H7 (cell line): ENCODE results near the gene ELFN1. TPM values are rescaled to one million over a fixed set of nuclear protein-coding genes. Genes with fewer than 3 reads are reported as not detected.
A peak's percentile ranks its signal among the peaks of the same experiment; 100 is the strongest.

Source experiments
- DNase-seq: peaks from one replicate; pipeline ENCODE4 v3.0.0; 2012
- H3K27me3 ChIP-seq: 2 replicates; pipeline ENCODE4 v1.6.0; 2011; ENCODE audit warnings: mild to moderate bottlenecking, low read length; ENCODE audit not compliant: control insufficient read depth, insufficient read depth
- H3K36me3 ChIP-seq: replicated peaks from 2 replicates; pipeline ENCODE4 v1.5.1; 2011; ENCODE audit warnings: low read length; ENCODE audit not compliant: control insufficient read depth, insufficient read depth
- H3K4me3 ChIP-seq: 2 replicates; pipeline ENCODE4 v1.5.1; 2011; ENCODE audit warnings: low read depth, mild to moderate bottlenecking, control low read depth, low read length, moderate library complexity; ENCODE audit not compliant: insufficient read depth
- total RNA-seq: library from RNA; depleted of rRNA; stranded (reverse); fragments of >200 nt; shearing (Covaris generic); gene quantifications from 2 replicates; pipeline ENCODE4 v1.2.3, GENCODE V29; 2014

The ELFN1 gene
- total RNA-seq, 1 experiment from 2014 or later, result 16.0 TPM

DNA sequence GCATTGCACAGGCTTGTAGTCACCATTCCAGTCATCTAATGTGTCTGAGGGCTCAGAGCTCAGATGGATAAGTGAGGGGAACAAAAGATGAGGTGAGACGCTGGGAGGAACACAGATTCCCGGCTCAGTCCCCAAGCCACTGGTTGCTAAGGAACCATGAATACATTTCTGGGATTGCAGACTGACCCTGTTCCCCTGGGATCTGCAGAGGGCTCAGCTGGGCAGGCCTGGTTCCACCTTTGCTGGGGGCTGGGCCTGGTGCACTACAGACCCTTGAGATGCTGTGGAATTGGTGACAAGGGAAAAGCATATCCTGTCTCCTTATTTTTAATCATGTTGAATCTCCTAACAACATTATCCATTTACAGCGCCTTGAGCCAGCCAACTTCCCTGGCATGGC, 19.2 kb downstream of the ELFN1 start:
- Histone ChIP-seq H3K27me3 (no peaks in the 10 kb centered on the region), H3K4me3 (no peak overlapping the region), H3K36me3 (no peaks in the 10 kb centered on the region)
- no peak for DNase-seq

- H3K27me3 ChIP-seq, result no peaks in the 10 kb centered on the region
- H3K36me3 ChIP-seq, result no peaks in the 10 kb centered on the region
- DNase-seq, result no peak
- no peak overlapping the region for H3K4me3 ChIP-seq
Measured at GRCh38 chr7:1690359-1690958, 20.4 kb downstream of the ELFN1 start.

GRCh38 chr7:1691096-1691495, 21.0 kb downstream of the ELFN1 start:
- H3K36me3 ChIP-seq, result no peaks in the 10 kb centered on the region
- H3K4me3 ChIP-seq, result no peak overlapping the region
- DNase-seq, result no peak
- no peaks in the 10 kb centered on the region for H3K27me3 ChIP-seq

- no peaks in the 10 kb centered on the region for H3K36me3 ChIP-seq
- H3K27me3 ChIP-seq, result no peaks in the 10 kb centered on the region
- peak; percentile 36 for DNase-seq
- no peak overlapping the region for H3K4me3 ChIP-seq
Measured at GRCh38 chr7:1691601-1692514, 21.8 kb downstream of the ELFN1 start.

DNA sequence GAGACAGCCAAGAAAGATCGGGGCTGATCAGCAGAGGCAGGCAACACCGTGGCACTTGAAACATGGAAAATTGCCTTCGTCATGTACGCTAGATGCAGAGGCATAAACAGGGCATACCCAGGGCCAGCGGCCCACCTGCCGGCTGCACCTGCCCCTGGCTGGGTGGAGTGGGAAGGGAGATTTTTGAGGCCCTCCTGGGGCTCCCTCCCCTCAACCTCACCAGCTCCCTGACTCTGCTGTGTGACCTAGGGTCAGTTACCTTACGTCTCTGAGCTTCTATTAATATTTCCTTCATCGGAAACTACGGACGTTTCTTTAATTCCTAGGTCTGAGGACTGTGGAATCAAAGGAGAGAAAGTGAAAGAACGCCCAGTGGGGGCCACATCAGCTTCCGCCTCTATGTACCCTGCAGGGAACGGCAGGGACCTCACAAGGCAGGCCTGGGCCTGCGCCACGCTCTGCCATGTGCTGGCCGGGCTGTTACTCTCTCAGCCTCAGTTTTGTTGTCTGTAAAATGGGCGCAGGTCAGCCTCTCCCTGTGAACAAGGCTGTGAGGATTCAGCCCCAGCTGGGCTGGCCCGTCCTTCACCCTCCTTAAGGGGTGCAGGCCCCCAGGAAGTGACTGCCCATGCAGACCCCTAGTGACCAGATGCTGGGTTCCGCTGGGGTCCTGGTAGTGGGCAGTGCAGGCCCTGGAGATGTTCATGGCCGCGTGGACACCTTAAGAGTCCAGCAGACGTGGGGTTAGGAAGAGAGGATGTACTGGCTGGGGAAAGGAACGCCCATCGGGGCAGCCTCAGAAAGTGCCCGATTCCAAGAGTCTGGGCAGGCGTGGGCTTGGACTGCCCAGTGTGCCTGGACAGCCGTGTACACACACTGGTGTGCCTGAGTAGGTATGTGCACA, 22.7 kb downstream of the ELFN1 start:
- H3K36me3 ChIP-seq, result no peaks in the 10 kb centered on the region
- H3K4me3 ChIP-seq, result no peak overlapping the region
- no peaks in the 10 kb centered on the region for H3K27me3 ChIP-seq
- DNase-seq, result peak; percentile 12

DNA sequence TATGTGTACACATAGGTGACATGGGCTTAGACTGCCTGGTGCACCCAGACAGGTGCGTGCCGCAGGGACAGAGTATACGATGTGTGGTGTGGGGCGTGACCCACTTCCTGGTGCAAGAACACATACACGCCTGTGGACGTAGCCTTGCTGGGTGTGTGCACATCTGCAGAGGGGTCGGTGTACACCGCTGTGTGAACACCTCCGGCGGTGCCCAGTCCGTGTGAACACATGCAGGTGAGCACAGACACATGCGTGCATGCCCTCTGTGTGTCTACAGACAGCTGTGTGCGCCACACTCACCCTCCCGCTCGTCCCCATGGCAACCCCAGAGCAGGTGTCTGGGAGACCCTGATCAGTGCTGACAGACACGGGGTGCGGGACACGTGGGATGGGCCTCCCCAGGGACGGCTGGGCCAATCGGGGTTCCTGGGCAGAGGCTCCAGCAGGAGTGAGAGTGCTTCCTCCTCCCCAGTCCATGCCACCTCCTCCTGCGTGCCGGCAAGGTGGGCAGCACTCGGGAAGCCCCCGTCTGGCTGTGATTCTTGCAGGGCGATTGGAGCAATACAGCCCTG, 23.4 kb downstream of the ELFN1 start:
- H3K4me3 ChIP-seq, result no peak overlapping the region
- DNase-seq, result peak; percentile 51
- no peaks in the 10 kb centered on the region for H3K27me3 ChIP-seq
- H3K36me3 ChIP-seq, result no peaks in the 10 kb centered on the region

DNA sequence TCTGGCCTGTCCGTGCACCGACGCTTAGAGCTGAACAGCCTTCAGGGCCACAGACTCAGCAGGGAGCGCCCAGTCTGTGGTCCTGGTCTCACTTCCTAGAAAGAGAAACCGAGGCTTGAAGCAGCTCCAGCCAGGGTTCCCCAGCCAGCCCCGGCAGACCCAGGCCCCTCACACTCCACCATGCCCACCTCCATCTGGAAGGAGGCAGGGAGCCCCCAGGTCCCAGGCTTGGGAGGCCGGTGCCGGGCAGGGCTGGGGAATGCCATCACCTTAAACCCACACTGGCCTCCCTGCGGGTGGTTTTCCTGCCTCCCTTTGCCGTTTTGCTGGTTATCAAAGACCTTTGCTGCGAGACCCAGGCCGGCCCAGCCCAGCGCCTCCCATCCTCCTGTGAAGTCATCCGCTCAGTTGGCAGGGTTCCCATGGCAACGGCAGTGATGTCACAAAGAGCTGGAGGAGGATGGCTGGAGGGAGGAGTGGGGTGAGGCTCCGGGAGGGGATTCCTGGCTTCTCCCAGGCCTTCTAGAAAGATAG, 24.0 kb downstream of the ELFN1 start:
- Histone ChIP-seq H3K36me3 (no peaks in the 10 kb centered on the region), H3K4me3 (no peak overlapping the region), H3K27me3 (no peaks in the 10 kb centered on the region)
- DNase-seq, result peak; percentile 92

GRCh38 chr7:1694611-1695511, 24.8 kb downstream of the ELFN1 start:
- Histone ChIP-seq H3K4me3 (no peak overlapping the region), H3K36me3 (no peaks in the 10 kb centered on the region), H3K27me3 (no peaks in the 10 kb centered on the region)
- peak; percentile 39 for DNase-seq

- no peaks in the 10 kb centered on the region for H3K27me3 ChIP-seq
Measured at GRCh38 chr7:1695800-1696454, 25.9 kb downstream of the ELFN1 start.

DNA sequence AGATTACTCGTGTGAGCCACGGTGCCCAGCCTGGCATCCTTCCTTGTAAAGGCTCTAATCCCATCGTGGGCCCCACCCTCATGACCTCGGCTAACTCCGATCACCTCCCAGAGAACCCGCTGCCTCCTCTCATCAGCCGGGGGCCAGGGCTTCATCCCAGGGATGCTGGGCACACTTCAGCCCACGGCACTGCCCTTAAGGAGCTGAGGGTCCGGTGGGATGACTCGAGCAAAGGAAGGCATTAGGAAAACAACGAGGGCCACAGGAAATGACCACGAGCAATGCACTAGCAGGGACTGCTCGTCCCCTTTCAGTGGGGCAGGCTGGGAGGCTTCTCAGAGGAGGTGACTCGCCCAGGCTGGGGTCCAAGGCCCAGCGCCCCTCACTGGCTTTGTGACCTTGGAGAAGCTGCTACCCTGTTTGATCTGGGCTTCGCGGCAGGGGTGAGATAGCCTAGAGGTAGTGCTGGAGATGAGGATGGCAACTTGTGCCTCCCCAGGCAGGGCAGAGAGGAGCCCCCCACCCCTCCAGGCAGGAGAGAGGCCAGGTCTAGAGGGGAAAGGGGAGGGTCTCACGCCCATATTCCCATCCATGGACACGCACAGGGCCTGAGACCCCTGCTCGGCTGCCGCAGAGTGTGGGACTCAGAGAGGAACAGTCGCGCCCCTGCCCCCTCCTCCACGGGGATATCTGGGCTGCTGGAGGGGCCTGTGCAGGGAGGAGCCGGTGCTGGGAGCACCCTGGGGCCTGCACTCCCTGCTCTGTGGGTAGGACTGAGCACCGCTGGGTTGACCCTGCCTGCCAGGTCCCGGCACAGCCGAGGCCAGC, 26.8 kb downstream of the ELFN1 start:
- DNase-seq, result peak; percentile 49
- Histone ChIP-seq H3K36me3 (no peaks in the 10 kb centered on the region), H3K4me3 (no peak overlapping the region), H3K27me3 (no peaks in the 10 kb centered on the region)

More at GRCh38 chr7:1695800-1696454, 25.9 kb downstream of the ELFN1 start:
- no peak overlapping the region for H3K4me3 ChIP-seq
- peak; percentile 25 for DNase-seq
- H3K36me3 ChIP-seq, result no peaks in the 10 kb centered on the region

- DNase-seq, result peak; percentile 57
- Histone ChIP-seq H3K4me3 (no peak overlapping the region), H3K27me3 (no peaks in the 10 kb centered on the region), H3K36me3 (no peaks in the 10 kb centered on the region)
Measured at GRCh38 chr7:1697499-1698125, 27.5 kb downstream of the ELFN1 start.

GRCh38 chr7:1698201-1698600, 28.1 kb downstream of the ELFN1 start:
- H3K4me3 ChIP-seq, result no peak overlapping the region
- no peaks in the 10 kb centered on the region for H3K36me3 ChIP-seq
- DNase-seq, result peak; percentile 43
- H3K27me3 ChIP-seq, result no peaks in the 10 kb centered on the region
